BJ (cell line): Measurements from ENCODE around the gene FHIP1B. TPM values are rescaled to one million over a fixed set of nuclear protein-coding genes. Genes with fewer than 3 reads are reported as not detected.

Experiments
- CTCF ChIA-PET: fragments of 350-600 bp; formaldehyde crosslinking; extraction: SDS; loops from one replicate; lab custom pipeline; 2021; ENCODE audit warnings: antibody characterized with exemption, inconsistent platforms; lab: Yijun Ruan, JAX
- POLR2A ChIA-PET: fragments of 300-600 bp; sonication (Branson Sonifier 250); formaldehyde crosslinking; extraction: SDS; loops from one replicate; lab custom pipeline; 2021; ENCODE audit warnings: antibody characterized with exemption; lab: Charles Lee
- DNase-seq: peaks from one replicate; pipeline ENCODE4 v3.0.0-alpha.2; 2011; ENCODE audit warnings: low read depth
- H3K27me3 ChIP-seq: 2 replicates; pipeline ENCODE4 v1.6.0; 2011; ENCODE audit warnings: low read length; ENCODE audit not compliant: control insufficient read depth, insufficient read depth
- H3K36me3 ChIP-seq: 2 replicates; pipeline ENCODE4 v1.5.1; 2011; ENCODE audit warnings: low read length; ENCODE audit not compliant: control insufficient read depth, insufficient read depth
- H3K4me3 ChIP-seq: 2 replicates; pipeline ENCODE4 v1.5.1; 2011; ENCODE audit warnings: low read depth, mild to moderate bottlenecking, control low read depth, low read length
- polyA plus RNA-seq: library from polyadenylated mRNA; depleted of rRNA; stranded (reverse); fragments of >200 nt; gene quantifications from 2 replicates; pipeline ENCODE4 v1.2.3, GENCODE V29; 2011; rRNA removed
- TF ChIP-seq, protein P1 (sequence below): IDR thresholded peaks from 2 replicates; pipeline ENCODE4 v1.5.1; 2011; ENCODE audit warnings: low read depth, mild to moderate bottlenecking, control low read depth, inconsistent platforms, low read length, moderate library complexity; ENCODE audit not compliant: insufficient read depth

Gene FHIP1B
- polyA plus RNA-seq, 1 experiment = 30.6 TPM

DNA sequence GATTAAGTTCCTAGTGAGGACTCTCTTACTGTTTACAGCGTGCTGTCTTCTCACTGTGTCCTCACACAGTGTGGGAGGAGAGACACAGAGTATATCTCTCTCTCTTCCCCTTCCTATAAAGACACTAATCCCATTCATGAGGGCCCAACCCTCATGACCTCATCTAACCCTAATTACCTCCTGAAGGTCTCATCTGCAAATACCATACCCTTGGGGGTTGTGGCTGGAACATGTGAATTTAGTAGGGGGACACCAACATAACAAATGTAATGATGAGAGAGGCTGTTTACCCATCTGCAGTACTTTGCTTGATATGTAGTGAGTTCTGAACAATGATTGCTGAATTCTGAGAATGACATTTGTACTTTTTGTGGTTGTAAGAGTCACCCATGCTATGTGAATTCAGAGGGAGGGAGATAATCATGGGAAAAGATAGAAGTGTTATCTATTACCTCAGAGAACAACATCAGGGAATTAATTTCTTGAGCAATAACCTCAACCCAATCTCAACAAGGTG is 40.3 kb downstream of the FHIP1B start:
- POLR2A ChIA-PET = no interaction called here
- Histone ChIP-seq H3K4me3 (no peak overlapping the region), H3K27me3 (no peaks in the 10 kb centered on the region), H3K36me3 (no peaks in the 10 kb centered on the region)
- no peak for DNase-seq
- TF ChIP-seq, protein P1, sequence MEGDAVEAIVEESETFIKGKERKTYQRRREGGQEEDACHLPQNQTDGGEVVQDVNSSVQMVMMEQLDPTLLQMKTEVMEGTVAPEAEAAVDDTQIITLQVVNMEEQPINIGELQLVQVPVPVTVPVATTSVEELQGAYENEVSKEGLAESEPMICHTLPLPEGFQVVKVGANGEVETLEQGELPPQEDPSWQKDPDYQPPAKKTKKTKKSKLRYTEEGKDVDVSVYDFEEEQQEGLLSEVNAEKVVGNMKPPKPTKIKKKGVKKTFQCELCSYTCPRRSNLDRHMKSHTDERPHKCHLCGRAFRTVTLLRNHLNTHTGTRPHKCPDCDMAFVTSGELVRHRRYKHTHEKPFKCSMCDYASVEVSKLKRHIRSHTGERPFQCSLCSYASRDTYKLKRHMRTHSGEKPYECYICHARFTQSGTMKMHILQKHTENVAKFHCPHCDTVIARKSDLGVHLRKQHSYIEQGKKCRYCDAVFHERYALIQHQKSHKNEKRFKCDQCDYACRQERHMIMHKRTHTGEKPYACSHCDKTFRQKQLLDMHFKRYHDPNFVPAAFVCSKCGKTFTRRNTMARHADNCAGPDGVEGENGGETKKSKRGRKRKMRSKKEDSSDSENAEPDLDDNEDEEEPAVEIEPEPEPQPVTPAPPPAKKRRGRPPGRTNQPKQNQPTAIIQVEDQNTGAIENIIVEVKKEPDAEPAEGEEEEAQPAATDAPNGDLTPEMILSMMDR = no peak
- CTCF ChIA-PET = no interaction called here

- H3K27me3 ChIP-seq = no peaks in the 10 kb centered on the region
- H3K4me3 ChIP-seq = no peak overlapping the region
- ChIA-PET CTCF (no interaction called here), POLR2A (no interaction called here)
- TF ChIP-seq, protein P1 = no peak
- DNase-seq = no peak
- no peaks in the 10 kb centered on the region for H3K36me3 ChIP-seq
Measured at GRCh38 chr11:6191742-6192141, 42.7 kb downstream of the FHIP1B start.

- ChIA-PET CTCF (no interaction called here), POLR2A (no interaction called here)
- TF ChIP-seq, protein P1 = no peak
- H3K27me3 ChIP-seq = no peaks in the 10 kb centered on the region
- H3K36me3 ChIP-seq = no peaks in the 10 kb centered on the region
- DNase-seq = no peak
- H3K4me3 ChIP-seq = no peak overlapping the region
Measured at GRCh38 chr11:6175440-6175839, 59.0 kb downstream of the FHIP1B start.

DNA sequence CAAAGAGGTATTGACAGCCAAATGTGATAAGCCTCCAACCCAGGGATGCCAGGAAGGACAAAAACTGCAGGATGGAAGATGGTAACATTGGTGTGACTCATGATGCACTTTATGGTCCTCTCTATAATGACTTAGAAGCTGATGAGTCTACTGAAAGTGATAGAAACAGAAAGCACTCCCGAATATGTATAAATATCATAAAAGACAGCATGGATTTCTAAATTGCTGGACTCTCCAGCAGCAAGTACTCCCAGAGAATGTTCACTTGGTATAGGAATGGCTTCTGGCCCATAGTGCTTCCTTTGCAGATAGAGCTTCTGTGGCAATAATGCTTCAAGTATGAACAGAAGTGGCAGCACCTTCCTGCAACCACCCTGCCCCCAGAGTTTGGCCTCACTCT is 64.2 kb downstream of the FHIP1B start, which contains the start of gene OR52B2:
TSS of gene OR52B2 (minus strand) at position 101 of the 400 bp plus-strand sequence. CDS start at position 101, 0 bp downstream.
- DNase-seq = no peak
- ChIA-PET POLR2A (no interaction called here), CTCF (no interaction called here)
- H3K36me3 ChIP-seq = no peaks in the 10 kb centered on the region
- no peaks in the 10 kb centered on the region for H3K27me3 ChIP-seq
- TF ChIP-seq, protein P1 = no peak
- H3K4me3 ChIP-seq = no peak within 1 kb of the TSS

Other genes with a start within 250 kb of the FHIP1B start
- not detected in 2 replicates for gene OR52L1, start 247.7 kb downstream of the FHIP1B start, polyA plus RNA-seq
- not detected in 2 replicates for gene OR56A4, start 227.7 kb downstream of the FHIP1B start, polyA plus RNA-seq
- gene OR56A1, start 203.9 kb downstream of the FHIP1B start, polyA plus RNA-seq = not detected in 2 replicates
- not detected in 2 replicates for gene OR56B4, start 127.0 kb downstream of the FHIP1B start, polyA plus RNA-seq
- not detected in 2 replicates for gene OR52B2, start 64.3 kb downstream of the FHIP1B start, polyA plus RNA-seq
- not detected in 2 replicates for gene OR52W1, start 35.4 kb downstream of the FHIP1B start, polyA plus RNA-seq
- not detected in 2 replicates for gene C11orf42, start 29.1 kb downstream of the FHIP1B start, polyA plus RNA-seq
- gene CNGA4, start 4.5 kb upstream of the FHIP1B start, polyA plus RNA-seq = 0.11 TPM in 1 of 2 replicates, not detected in the other
- gene CCKBR, start 25.2 kb upstream of the FHIP1B start, polyA plus RNA-seq = not detected in 2 replicates
- gene CAVIN3, start 85.9 kb upstream of the FHIP1B start, polyA plus RNA-seq = 81.8 and 134 TPM in 2 replicates
- 76.1 and 118 TPM in 2 replicates for gene SMPD1, start 155.8 kb upstream of the FHIP1B start, polyA plus RNA-seq
- 39.5 and 62.5 TPM in 2 replicates for gene APBB1, start 184.5 kb upstream of the FHIP1B start, polyA plus RNA-seq
- gene HPX, start 206.4 kb upstream of the FHIP1B start, polyA plus RNA-seq = 0.82 and 0.87 TPM in 2 replicates
- 8.2 and 10.4 TPM in 2 replicates for gene TRIM3, start 239.3 kb upstream of the FHIP1B start, polyA plus RNA-seq
- 86.5 and 103 TPM in 2 replicates for gene ARFIP2, start 246.7 kb upstream of the FHIP1B start, polyA plus RNA-seq
- gene TIMM10B, start 246.9 kb upstream of the FHIP1B start, polyA plus RNA-seq = 29.4 and 32.5 TPM in 2 replicates